ENCODE results near the gene TMC5. TPM values are rescaled to one million over a fixed set of nuclear protein-coding genes. Genes with fewer than 3 reads are reported as not detected.
"Not testable (repeated sequence)": the region's sequence is repeated elsewhere in the genome, so short reads cannot be mapped to it uniquely, and the experiment has no call there.

TMC5 gene
- total and polyA plus RNA-seq, 2 of the 13 experiments (the other 11 are each of a cell fraction or from before 2014, with no cell fraction given) = 0.09 to 0.41 TPM

DNA sequence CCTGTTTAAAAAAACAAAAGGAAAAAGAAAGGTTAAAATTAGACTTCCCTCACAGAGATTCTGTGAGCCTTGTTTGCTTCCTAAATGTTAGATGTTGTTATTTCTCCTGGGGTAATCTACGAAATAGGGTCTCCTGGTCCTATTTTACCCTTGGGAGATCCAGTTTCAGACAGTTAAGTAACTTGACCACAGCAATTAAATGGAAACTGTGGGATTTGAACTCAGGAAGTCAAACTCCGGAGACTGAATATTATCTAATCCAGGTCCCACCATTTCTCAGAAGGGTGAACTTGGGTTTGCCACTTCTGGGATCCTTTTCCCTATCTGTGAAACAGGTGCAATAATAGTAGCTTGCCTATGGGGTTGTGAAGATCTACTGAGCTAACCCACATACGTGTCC is 6.4 kb upstream of the TMC5 start (continued):
- TF ChIP-seq PTBP1 (IDR thresholded peaks at IDR 0.05; ENCODE audit: low read depth, low read length, poor library complexity, severe bottlenecking) = no peak
- TF ChIP-seq, protein P1, sequence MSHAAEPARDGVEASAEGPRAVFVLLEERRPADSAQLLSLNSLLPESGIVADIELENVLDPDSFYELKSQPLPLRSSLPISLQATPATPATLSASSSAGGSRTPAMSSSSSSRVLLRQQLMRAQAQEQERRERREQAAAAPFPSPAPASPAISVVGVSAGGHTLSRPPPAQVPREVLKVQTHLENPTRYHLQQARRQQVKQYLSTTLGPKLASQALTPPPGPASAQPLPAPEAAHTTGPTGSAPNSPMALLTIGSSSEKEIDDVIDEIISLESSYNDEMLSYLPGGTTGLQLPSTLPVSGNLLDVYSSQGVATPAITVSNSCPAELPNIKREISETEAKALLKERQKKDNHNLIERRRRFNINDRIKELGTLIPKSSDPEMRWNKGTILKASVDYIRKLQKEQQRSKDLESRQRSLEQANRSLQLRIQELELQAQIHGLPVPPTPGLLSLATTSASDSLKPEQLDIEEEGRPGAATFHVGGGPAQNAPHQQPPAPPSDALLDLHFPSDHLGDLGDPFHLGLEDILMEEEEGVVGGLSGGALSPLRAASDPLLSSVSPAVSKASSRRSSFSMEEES (CRISPR knock-in tag; IDR thresholded peaks at IDR 0.05) = no peak

DNA sequence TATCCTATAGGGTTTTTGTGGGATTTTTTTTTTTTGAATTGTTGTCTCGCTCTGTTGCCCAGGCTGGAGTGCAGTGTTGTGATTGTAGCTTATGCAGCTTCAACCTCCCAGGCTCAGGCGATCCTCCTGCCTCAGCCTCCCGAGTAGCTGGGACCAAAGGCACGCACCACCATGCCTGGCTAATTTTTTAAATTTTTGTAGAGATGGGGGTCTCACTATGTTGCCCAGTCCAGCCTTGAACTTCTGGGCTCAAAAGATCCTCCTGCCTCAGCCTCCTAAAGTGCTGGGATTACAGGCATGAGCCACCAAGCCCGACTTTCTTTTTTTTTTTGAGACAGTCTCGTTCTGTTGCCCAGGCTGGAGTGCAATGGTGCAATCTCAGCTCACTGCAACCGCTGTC is 5.6 kb upstream of the TMC5 start:
- H3K27ac ChIP-seq (ENCODE audit: extremely low read length, insufficient read depth, low read length); in situ Hi-C loops (cut with HindIII; ENCODE audit: extremely low pct_ligation_motif_present, low pct_unique_long_range_greater_than_20kb); H2AFZ ChIP-seq (ENCODE audit: low read length); BruUV-seq (replicated peaks); H3K9ac ChIP-seq (ENCODE audit: insufficient read depth, low read depth, low read length); H4K20me1 ChIP-seq (ENCODE audit: insufficient read depth, low read length); ATAC-seq; H3K79me2 ChIP-seq (ENCODE audit: insufficient read depth, low read length); H3K9me3 ChIP-seq (ENCODE audit: low read length); H3K36me3 ChIP-seq (replicated peaks in 1 of 2; ENCODE audit: control insufficient read depth in 1 of 2, insufficient read depth in 2 of 2, low read length in 2 of 2); H3K4me1 ChIP-seq (ENCODE audit: insufficient read depth, low read length); POLR2A ChIA-PET; H3K4me2 ChIP-seq (ENCODE audit: low read depth, low read length); DNase-seq (ENCODE audit: low spot score); H3K4me3 ChIP-seq (replicated peaks in 1 of 3; ENCODE audit: insufficient read depth in 1 of 3, low read depth in 2 of 3, low read length in 3 of 3); intact Hi-C loops (cut with micrococcal nuclease; ENCODE audit: unreplicated experiment); CTCF ChIA-PET (ENCODE audit: low intra/inter-chr PET ratio, low total read pairs); FAIRE-seq: not testable (repeated sequence)
- 56% methylated on average over 7 of the region's 7 CpGs for WGBS (ENCODE audit: low lambda C conversion rate)
- H3K27me3 ChIP-seq (ENCODE audit: control insufficient read depth in 1 of 2, insufficient read depth in 2 of 2, low read length in 2 of 2) = peaks cover 6 to 29% of the 10 kb centered on the region in 2 experiments; a peak in 4 of 5 replicates

DNA sequence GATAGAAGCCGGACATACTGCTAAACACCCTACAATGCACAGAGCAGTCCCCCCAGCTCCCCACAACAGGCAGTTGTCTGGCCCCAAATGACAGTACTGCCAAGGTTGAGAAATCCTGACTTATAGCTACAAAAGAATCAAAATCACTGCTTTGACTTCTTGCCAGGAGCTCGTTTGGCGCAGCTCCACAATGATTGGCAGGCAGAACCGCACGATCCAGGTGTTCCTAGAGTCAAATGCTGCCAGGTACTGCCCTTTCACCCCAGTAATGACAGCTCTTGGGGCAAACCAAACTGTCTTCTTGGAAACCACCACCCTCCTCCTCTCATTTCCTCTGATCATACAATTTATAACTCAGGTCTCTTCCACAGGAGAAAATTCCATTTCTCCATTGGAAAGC is 2.2 kb upstream of the TMC5 start:
- in situ Hi-C loops (cut with HindIII; ENCODE audit: extremely low pct_ligation_motif_present, low pct_unique_long_range_greater_than_20kb) = no loop called here
- ChIA-PET POLR2A (no interaction called here), CTCF (ENCODE audit: low intra/inter-chr PET ratio, low total read pairs) (no interaction called here)
- Histone ChIP-seq H3K79me2 (ENCODE audit: insufficient read depth, low read length) (no peaks in the 10 kb centered on the region), H4K20me1 (ENCODE audit: insufficient read depth, low read length) (no peaks in the 10 kb centered on the region), H3K9me3 (ENCODE audit: low read length) (no peaks in the 10 kb centered on the region), H3K4me2 (ENCODE audit: low read depth, low read length) (no peak overlapping the region), H2AFZ (ENCODE audit: low read length) (no peak overlapping the region), H3K4me1 (ENCODE audit: insufficient read depth, low read length) (no peaks in the 10 kb centered on the region), H3K4me3 (replicated peaks in 1 of 3; ENCODE audit: insufficient read depth in 1 of 3, low read depth in 2 of 3, low read length in 3 of 3) (no peak overlapping the region), H3K27me3 (ENCODE audit: control insufficient read depth in 1 of 2, insufficient read depth in 2 of 2, low read length in 2 of 2) (peaks cover 4 to 24% of the 10 kb centered on the region in 2 experiments; a peak in 4 of 5 replicates), H3K27ac (ENCODE audit: extremely low read length, insufficient read depth, low read length) (no peak overlapping the region), H3K9ac (ENCODE audit: insufficient read depth, low read depth, low read length) (no peak overlapping the region), H3K36me3 (replicated peaks in 1 of 2; ENCODE audit: control insufficient read depth in 1 of 2, insufficient read depth in 2 of 2, low read length in 2 of 2) (no peaks in the 10 kb centered on the region)
- 2% methylated on average over 5 of the region's 5 CpGs for WGBS (ENCODE audit: low lambda C conversion rate)
- DNase-seq (ENCODE audit: low spot score) (no peak), FAIRE-seq (no peak), ATAC-seq (no peak)
- no TSS peak for BruUV-seq (replicated peaks)
- intact Hi-C loops (cut with micrococcal nuclease; ENCODE audit: unreplicated experiment) = no loop called here
- TF ChIP-seq, protein P2, sequence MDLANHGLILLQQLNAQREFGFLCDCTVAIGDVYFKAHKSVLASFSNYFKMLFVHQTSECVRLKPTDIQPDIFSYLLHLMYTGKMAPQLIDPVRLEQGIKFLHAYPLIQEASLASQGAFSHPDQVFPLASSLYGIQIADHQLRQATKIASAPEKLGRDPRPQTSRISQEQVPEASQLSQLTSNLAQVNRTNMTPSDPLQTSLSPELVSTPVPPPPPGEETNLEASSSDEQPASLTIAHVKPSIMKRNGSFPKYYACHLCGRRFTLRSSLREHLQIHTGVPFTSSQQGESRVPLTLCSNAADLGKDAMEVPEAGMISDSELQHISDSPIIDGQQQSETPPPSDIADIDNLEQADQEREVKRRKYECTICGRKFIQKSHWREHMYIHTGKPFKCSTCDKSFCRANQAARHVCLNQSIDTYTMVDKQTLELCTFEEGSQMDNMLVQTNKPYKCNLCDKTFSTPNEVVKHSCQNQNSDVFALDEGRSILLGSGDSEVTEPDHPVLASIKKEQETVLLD (CRISPR knock-in tag; IDR thresholded peaks at IDR 0.05; ENCODE audit: low read depth) = no peak
- TF ChIP-seq ZNF780A (CRISPR knock-in tag; IDR thresholded peaks at IDR 0.05) (no peak), ZNF24 (IDR thresholded peaks at IDR 0.05) (no peak), SMARCE1 (IDR thresholded peaks at IDR 0.05; ENCODE audit: borderline replicate concordance) (no peak), SP4 (CRISPR knock-in tag; IDR thresholded peaks at IDR 0.05) (no peak), ZNF891 (CRISPR knock-in tag; IDR thresholded peaks at IDR 0.05) (no peak), RXRA (CRISPR knock-in tag; IDR thresholded peaks at IDR 0.05) (no peak), FOSL2 (CRISPR knock-in tag; IDR thresholded peaks at IDR 0.05) (no peak), ZNF660 (CRISPR knock-in tag; IDR thresholded peaks at IDR 0.05; ENCODE audit: borderline replicate concordance, low read depth) (no peak)
- TF ChIP-seq, protein P3, sequence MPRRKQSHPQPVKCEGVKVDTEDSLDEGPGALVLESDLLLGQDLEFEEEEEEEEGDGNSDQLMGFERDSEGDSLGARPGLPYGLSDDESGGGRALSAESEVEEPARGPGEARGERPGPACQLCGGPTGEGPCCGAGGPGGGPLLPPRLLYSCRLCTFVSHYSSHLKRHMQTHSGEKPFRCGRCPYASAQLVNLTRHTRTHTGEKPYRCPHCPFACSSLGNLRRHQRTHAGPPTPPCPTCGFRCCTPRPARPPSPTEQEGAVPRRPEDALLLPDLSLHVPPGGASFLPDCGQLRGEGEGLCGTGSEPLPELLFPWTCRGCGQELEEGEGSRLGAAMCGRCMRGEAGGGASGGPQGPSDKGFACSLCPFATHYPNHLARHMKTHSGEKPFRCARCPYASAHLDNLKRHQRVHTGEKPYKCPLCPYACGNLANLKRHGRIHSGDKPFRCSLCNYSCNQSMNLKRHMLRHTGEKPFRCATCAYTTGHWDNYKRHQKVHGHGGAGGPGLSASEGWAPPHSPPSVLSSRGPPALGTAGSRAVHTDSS (CRISPR knock-in tag; conservative IDR thresholded peaks at IDR 0.05) = no peak
- TF ChIP-seq, protein P4, sequence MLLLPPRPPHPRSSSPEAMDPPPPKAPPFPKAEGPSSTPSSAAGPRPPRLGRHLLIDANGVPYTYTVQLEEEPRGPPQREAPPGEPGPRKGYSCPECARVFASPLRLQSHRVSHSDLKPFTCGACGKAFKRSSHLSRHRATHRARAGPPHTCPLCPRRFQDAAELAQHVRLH (CRISPR knock-in tag; IDR thresholded peaks at IDR 0.05; ENCODE audit: borderline replicate concordance, low read depth) = no peak
